MV-4-11 (cell line): ENCODE measurements around the gene TBCK.
"Not testable (repeated sequence)": the region's sequence is repeated elsewhere in the genome, so short reads cannot be mapped to it uniquely, and the experiment has no call there.

Source experiments
- DNase-seq: peaks from one replicate; lab custom pipeline; 2025; lab: John Stamatoyannopoulos, UW

The TBCK gene

DNA sequence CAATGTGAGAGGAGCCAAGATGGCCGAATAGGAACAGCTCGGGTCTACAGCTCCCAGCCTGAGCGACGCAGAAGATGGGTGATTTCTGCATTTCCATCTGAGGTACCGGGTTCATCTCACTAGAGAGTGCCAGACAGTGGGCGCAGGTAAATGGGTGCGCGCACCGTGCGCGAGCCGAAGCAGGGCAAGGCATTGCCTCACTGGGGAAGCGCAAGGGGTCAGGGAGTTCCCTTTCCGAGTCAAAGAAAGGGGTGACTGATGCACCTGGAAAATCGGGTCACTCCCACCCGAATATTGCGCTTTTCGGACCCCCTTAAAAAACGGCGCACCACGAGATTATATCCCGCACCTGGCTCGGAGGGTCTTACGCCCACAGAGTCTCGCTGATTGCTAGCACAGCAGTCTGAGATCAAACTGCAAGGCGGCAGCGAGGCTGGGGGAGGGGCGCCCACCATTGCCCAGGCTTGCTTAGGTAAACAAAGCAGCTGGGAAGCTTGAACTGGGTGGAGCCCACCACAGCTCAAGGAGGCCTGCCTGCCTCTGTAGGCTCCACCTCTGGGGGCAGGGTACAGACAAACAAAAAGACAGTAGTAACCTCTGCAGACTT is 196.0 kb downstream of the TBCK start:
- DNase-seq: not testable (repeated sequence)

DNA sequence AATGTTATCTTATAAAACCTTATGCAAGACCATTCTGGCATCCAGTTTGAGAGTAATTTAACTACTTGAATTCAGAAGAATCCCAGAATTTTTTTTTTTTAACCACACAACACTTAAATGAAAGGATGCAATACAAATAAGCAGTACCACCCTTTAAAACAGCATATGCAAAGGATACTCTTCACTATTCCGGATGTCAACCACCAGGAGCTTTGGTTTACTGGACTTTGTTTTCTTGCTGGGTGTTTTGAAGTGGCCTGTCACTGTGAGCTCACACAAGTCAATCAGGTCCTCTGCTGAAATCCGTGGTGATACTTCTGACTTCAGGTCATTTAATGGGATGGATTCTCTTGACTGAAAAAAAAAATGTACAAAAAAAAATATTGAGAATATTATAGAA is 200.0 kb downstream of the TBCK start:
- DNase-seq: no peak

DNA sequence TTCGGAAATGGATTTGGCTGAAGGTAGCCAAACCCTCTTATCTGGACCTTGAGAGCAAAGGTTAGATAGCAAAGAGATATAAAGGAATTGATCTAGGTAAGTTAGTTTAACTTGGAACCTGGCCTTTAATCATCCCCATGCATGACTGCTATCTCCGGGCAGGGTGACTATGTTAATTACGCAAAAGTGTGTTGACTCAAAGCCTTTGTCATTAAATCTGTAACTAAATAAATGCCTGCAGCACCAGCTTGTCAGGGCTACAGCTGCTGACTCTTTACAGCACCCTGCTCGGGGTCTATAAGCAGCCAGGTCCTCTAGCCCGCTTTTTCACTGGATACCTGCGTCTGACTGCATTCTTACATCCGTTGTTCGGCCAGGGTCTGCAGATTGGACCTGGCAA is 201.7 kb downstream of the TBCK start:
- no peak for DNase-seq

DNA sequence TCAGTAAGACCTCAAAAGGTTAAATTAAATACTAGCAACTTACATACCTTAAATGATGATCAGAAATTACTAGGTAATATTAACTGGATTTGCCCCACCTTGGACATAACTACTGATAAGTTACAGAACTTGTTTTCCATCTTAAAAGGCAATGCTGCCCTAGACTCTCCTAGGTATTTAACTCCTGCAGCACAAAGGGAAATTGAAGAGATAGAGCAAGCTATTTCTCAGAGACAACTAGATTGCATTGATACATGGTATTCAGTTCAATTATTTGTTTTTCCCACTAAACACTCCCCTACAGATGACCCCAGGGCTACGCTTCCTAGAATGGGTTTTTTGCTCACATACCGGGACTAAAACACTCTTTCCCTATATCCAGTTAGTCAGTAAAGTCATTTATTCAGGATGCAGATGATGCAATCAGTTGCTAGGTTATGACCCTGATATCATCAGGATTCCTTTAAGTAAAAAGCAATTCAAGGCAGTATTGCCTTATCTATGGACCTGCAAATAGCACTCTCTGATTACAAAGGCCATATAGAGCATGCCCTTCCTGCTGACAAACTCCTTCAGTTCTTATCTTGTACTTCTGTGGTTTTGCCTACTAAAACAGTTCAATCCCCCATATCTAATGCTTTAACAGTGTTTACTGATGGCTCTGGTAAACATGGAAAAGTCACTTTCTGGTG is 204.1 kb downstream of the TBCK start:
- DNase-seq: not testable (repeated sequence)

DNA sequence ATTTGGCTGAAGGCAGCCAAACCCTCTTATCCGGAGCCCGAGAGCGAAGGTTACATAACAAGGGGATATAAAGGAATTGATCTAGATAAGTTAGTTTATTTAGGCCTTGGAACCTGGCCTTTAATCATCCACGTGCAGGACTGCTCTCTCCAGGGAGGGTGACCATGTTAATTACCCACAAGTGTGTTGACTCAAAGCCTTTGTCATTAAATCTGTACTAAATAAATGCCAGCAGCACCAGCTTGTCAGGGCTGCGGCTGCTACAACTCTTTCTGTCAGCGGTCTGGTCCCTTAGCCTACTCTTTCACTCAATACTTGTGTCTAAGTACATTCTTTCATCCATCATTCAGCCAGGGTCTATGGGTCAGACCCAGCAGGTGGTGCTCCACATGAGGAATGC is 206.1 kb downstream of the TBCK start:
- no peak for DNase-seq

DNA sequence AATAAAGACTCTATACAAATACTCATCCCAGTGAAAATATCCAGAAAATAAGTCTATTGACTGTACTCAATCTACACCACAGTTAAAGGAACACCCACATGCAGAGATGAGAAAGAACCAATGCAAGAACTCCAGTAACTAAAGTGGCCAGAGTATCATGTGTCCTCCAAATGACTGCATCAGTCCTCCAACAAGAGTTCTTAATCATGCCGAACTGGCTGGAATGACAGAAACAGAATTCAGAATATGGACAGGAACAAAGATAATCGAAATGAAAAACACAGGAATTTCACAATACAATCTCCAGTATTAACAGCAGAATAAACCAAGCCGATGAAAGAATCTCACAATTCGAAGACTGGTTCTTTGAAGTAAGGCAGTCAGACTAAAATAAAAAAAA is 210.3 kb downstream of the TBCK start:
- DNase-seq: no peak

DNA sequence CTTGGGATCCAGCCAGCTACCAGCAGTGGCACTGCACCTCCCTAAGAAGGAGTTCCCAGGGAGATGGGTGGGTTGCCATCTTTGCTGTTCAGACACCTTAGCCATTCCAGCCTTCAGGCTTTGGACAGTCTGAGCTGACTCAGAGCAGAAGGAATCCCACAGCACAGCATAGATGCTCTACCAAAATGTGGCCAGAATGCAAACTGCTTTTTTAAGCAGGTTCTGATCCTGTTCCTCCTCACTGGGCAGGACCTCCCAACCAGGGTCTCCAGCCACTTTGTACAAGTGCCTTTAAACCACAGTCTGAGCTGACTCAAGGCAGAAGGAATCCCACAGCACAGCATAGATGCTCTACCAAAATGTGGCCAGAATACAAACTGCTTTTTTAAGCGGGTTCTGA is 211.7 kb downstream of the TBCK start:
- DNase-seq: no peak

DNA sequence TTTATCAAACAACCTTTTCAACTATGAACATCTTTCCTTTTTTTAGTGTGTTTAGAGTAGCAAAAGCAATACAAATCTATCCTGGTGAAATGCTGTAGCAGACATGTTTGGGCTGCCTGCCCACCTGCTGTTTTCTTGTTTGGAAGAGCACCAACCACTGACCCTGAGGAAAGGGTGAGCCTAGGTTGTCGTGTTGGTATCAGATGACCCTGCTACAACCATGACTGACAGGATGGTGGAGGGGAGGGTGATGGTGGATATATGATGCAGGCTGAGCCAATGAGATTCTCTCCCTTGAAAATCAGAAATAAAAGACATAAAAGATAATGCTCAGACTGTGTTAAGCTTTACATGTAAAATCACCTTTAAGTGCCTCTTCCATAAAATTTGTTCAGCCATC is 219.6 kb downstream of the TBCK start:
- no peak for DNase-seq

DNA sequence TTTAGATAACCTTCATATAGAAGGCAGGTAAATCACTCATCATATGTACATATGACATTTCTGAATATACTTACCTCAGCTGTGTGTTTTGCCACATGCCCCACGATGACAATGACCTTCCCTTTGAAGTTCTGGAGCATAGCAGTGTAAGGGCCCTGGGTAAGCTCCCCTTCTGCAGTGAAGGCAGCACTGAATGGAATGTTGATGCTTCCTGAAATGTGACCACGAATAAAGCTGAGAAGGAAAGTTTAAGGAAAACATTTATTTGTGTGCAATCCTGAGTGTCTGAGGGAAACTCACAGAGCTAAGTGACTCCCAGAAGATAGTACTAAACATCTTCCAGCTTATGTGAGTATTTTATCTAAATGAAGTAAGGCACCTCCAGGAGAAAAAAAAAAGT is 220.6 kb downstream of the TBCK start:
- DNase-seq: no peak

DNA sequence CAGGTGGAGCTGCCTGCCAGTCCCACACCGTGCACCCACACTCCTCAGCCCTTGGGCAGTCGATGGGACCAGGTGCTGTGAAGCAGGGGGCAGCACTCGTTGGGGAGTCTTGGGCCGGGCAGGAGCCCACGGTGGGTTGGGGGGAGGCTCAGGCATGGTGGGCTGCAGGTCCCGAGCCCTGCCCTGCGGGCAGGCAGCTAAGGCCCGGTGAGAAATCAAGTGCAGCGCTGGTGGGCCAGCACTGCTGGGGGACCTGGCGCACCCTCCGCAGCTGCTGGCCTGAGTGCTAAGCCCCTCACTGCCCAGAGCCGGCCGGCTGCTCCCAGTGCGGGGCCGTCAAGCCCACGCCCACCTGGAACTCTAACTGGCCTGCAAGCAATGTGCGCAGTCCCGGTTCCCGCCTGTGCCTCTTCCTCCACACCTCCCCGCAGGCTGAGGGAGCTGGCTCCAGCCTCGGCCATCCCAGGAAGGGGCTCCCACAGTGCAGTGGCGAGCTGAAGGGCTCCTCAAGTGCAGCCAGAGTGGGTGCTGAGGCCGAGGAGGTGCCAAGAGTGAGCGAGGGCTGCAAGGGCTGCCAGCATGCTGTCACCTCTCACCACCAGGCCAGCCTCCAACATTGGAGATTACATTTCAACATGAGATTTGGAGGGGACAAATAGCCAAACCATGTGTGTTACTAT is 223.5 kb downstream of the TBCK start:
- no peak for DNase-seq

DNA sequence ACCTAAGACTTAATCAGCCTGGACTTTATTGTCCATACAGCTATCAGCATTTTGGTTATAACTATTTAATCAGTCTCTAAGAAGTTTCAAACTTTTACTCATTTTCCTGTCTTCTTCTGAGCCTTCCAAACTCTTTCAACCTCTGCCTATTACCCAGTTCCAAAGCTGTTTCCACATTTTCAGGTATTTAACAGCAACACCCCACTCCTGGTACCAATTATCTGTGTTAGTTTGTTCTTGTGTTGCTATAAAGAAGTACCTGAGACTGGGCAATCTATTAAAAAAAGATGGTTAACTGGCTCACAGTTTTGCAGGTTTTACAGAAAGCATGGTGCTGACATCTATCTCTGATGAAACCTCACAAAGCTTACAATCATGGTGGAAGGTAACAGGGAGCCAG is 225.2 kb downstream of the TBCK start:
- no peak for DNase-seq

DNA sequence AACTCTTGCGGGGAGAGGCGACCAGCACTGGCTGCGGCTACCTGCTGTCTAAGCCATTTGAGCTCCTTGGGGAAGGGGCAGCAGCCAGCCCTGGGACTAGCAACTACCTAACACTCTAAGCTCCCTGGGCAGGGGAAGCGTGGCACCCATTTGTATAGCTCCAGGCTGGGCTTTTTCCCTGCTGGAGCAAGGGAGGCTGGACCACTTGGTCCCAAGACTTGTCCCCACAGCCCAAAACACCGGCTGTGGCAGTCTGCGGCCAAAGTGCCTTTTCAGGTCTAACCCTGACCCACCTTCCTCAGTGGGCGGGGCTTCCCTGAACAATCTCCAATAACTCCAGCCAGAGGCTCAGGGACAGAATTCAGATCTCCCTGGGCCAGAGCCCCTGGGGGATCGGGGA is 232.9 kb downstream of the TBCK start:
- no peak for DNase-seq

DNA sequence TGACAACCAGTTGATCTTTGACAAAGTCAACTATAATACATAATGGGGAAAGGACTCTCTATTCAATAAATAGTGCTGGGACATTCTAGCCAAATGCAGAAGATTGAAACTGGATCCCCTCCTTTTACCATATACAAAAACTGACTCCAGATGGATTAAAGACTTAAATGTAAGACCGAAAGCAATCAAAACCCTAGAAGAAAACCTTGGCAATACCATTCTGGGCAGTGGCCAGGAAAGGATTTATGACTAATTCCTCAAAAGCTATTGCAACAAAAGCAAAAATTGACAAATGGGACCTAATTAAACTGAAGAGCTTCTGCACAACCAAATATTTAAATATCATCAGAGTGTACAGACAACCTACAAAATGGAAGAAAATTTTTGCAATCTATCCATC is 235.6 kb downstream of the TBCK start:
- no peak for DNase-seq

DNA sequence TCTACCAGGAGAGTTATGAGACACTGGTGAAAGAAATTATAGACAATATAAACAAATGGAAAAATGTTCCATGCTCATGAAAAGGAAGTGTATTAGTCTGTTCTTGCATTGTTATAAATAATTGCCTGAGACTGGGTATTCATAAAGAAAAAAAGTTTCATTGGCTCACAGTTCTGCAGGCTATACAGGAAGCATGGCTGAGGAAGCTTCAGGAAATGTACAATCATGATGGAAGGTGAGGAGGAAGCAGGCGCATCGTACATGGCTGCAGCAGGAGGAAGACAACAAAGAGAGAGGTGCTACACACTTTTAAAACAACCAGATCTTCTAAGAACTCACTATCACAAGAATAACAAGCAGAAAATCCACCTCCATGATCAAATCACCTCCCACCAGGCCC is 236.4 kb downstream of the TBCK start:
- DNase-seq: no peak

DNA sequence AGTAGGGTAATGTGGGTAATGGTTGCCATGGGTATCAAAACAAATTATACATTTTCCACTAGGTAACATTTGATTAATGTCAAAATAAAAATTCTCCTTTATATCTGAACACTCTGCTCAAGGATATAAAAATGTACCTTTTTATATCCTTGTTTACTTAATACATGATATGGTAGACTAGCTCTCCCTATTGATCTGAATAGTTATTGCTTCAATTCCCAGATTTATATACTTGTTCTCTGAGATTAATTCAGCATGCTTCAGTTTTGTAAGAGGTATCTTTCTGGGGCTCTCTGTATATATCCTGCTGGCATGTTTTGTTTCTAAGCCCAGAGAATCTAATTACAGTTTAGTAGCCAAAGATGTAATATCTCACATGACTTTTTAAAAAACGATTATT is 251.0 kb downstream of the TBCK start:
- no peak for DNase-seq

DNA sequence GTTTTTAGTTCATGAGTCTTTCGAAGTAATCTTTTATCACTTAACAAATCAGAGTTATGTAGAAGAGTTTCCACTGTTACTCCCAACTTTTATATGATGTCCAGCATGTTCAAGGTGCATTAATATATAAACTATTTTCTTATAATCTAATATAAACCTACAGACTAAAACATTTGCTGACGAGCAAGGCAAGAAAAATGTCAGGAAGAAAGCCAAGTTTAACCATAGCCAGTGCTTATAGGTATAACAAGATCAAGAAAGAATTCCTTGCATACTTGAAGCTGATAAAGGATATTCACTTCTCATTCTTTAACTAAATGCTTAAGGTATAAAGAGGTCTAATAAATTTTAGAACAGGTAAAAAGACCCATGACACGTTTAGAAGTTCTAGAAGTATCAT is 253.0 kb downstream of the TBCK start:
- no peak for DNase-seq

DNA sequence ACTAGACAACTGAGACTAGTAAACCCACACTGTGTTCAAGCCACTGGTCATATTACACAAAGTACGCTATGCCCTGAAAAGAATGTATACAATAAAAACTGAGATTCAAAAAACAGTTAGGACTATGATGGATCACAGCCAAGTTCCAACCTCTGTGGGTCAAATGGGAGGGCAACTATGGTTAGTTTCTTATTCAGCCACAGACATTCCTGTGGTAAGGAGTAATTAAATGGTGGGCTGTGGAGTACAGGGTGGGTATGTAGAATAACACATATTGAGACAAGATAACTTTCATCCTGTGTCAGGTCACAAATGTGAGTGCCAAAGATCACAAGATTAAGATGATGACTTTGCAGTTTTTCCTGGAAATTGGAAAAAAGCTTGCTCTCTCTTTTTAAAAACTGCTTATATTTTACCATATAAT is 253.5 kb downstream of the TBCK start:
- DNase-seq: no peak

DNA sequence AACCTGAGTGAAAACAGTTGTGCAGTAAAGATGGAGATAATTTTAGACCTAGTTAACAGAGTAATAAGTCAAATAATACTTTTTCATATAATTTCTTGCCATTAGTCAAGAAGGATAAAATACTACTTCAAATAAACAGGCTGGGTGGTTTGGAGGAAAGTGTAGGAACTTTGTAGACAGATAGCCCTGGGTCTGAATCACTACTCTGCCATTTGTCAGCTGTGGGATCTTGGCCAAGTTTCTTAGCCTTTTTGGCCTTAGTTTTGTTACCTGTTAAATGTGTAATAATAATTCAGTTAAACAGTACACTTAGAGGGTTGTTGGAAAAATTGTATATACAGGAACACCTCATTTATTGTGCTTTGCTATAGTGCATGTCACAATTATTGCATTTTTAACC is 257.1 kb downstream of the TBCK start:
- DNase-seq: no peak

DNA sequence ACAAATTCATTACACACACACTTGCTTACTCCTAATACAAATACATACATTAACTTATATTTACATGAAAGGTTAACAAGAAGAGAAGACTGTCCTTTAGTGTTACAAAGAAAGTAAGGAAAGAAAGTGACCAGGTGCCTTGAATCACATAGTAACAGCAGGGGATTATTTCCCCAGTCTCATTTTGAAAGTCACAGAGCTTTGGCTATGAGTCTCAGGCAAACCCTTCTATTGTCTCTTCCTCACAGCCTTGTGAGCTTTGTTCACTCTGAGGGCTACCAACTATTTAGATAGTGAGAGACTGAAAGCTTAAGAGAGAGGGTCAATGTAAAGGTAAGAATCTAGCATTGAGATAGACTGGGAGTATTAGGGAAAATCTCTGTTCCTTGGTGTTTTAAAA is 259.1 kb downstream of the TBCK start:
- no peak for DNase-seq

DNA sequence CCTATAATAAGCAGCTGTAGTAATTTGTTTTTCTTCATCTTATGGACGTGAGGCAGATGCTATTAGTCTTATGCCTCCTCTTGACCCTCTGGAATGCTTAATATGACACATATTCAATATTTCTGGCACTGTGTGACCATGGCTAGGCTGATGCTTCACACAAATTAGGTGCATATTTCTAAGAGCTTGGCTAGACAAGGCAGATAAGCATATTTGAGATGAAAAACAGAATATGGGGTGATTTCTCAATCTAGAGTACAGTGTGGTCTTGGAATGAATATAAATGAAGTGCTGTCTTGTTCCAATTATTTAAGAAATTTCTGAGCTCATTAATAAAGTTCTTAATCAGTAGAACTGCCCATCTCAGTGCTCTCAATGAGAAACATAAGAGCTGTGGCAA is 264.5 kb downstream of the TBCK start:
- no peak for DNase-seq

DNA sequence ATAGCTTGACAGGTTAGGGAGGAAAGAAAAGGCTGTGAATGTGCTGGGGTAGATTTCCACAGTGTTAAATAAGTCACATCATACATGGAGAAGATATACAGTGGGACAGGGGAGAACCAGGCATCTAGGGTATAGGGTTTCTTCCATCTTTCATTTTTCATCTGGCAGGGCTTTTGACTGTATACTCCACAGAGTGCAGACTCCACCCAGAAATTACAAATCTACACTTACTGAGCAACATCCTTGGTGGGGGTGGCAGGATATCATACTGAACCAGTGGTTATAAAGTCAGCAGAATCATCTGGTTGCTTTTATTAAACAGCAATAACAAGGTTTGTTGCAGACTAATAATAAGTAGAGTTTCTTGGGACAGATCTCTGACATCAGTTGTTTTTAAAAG is 266.5 kb downstream of the TBCK start:
- no peak for DNase-seq

DNA sequence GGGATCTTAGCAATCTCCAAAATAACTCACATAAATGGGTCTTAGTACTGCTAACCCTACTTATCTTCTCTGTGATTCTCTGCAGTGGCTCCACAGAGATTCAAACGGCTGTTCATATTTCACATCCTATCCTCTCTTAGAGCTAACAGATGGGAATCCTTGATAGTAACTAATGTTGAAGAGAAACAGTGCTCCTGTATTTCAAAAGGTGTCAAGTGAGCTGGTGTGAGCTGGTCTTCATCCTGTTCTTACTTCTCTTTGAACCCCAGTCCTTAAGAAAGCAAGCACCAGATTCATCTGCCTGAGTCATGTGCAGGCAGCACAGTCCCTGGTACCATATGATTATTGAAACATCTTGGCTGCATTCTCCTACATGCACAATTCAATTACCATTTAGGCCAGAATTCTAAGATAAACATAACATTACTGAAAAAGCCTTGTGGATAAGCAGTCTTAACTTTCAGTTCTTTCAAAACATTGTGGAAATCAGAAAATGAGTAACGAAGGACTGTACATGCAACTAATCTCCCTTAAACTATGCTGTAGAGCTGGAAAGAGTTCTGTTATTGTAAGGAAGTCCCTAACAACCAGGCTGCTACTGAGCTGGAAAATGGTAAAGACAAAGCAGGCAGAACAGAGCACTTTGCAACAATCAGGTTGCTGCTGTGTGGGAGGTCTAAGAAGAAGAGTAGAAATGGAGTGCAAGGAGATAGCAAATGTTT is 267.6 kb downstream of the TBCK start:
- no peak for DNase-seq

DNA sequence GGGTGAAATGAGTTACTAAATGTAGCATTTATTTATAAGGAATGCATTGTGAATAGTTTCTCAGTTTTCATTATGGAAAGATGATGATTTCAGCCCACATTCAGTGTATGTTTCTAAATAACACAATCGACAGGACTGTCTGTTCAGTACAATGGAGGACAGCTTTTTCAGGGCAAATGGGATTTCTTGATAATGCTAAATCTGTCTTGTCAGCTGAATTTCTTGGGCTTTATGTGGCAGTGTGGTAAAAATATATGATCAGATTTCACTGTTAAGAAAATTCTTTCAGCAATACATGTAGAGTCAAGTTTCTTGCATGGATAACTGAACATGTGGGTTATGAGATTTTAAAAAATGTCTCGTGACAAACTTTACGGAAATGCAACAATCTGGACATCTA is 269.9 kb downstream of the TBCK start:
- DNase-seq: no peak
